ELR (cell line): ENCODE results near the gene SLITRK3.
"Not testable (repeated sequence)": the region's sequence is repeated elsewhere in the genome, so short reads cannot be mapped to it uniquely, and the experiment has no call there.

Experiments
- DNase-seq: peaks from one replicate; pipeline ENCODE4 v3.0.0-alpha.2; 2015; ENCODE audit warnings: low read depth

The SLITRK3 gene

GRCh38 chr3:165191491-165191890, 4.7 kb downstream of the SLITRK3 start:
- DNase-seq: no peak

GRCh38 chr3:165188452-165188851, 7.7 kb downstream of the SLITRK3 start:
- DNase-seq: no peak

GRCh38 chr3:165185707-165186327, 10.4 kb downstream of the SLITRK3 start:
- DNase-seq: peak; percentile 78

GRCh38 chr3:165181556-165181955, 14.6 kb downstream of the SLITRK3 start:
- peak; percentile 50 for DNase-seq

- DNase-seq: no peak
These were observed 25.9 kb downstream of the SLITRK3 start for GRCh38 chr3:165170236-165170635.

GRCh38 chr3:165169368-165169767, 26.8 kb downstream of the SLITRK3 start:
- no peak for DNase-seq

- DNase-seq: no peak
These were observed 33.3 kb downstream of the SLITRK3 start for GRCh38 chr3:165162883-165163282.

GRCh38 chr3:165159760-165160421, 36.3 kb downstream of the SLITRK3 start:
- no peak for DNase-seq

GRCh38 chr3:165158011-165158410, 38.2 kb downstream of the SLITRK3 start:
- DNase-seq: no peak

GRCh38 chr3:165156757-165157420, 39.3 kb downstream of the SLITRK3 start:
- no peak for DNase-seq

- DNase-seq: no peak
These were observed 47.2 kb downstream of the SLITRK3 start for GRCh38 chr3:165148876-165149441.

- no peak for DNase-seq
These were observed 51.9 kb downstream of the SLITRK3 start for GRCh38 chr3:165144271-165144670.

- not testable (repeated sequence) for DNase-seq
These were observed 56.3 kb downstream of the SLITRK3 start for GRCh38 chr3:165139918-165140317.
